Measurements from ENCODE around the gene UIMC1. TPM values are rescaled to one million over a fixed set of nuclear protein-coding genes. Genes with fewer than 3 reads are reported as not detected.
"Not testable (repeated sequence)": the region's sequence is repeated elsewhere in the genome, so short reads cannot be mapped to it uniquely, and the experiment has no call there.

Gene UIMC1
- polyA plus RNA-seq, 1 donor from 2014 or later = 37.3 TPM

DNA sequence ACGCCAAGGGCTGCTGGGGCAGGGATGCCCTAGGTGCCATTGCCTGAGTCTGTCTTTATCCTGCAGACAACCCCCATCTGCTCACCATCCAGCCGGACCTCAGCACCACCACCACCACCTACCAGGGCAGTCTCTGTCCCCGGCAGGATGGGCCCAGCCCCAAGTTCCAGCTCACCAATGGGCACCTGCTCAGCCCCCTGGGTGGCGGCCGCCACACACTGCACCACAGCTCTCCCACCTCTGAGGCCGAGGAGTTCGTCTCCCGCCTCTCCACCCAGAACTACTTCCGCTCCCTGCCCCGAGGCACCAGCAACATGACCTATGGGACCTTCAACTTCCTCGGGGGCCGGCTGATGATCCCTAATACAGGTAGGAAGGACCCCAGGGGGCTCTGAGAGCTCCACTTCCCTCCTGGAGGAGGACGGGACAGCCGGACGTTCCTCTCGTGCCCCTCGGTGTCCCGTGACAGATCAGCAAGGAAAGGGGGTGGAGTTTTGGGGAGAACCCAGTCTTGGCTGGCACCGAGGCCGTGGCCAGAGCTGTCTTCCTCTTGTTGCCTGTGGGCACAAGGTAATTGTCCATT lies 132.3 kb downstream of the UIMC1 start:
- no peaks in the 10 kb centered on the region for H3K4me1 Mint-ChIP-seq
- peaks cover 23% of the 10 kb centered on the region for H3K27me3 Mint-ChIP-seq
- peaks cover 1% of the 10 kb centered on the region for H3K36me3 Mint-ChIP-seq
- H3K9me3 Mint-ChIP-seq = peaks cover 0 to 3% (median 0%) of the 10 kb centered on the region in 3 donors
- peak overlapping the region in 1 of 3 donors; percentile 71 for H3K27ac Mint-ChIP-seq
- no peak overlapping the region for H3K4me3 Mint-ChIP-seq

- Mint-ChIP-seq H3K4me3 (no peak overlapping the region), H3K27me3 (peaks cover 21% of the 10 kb centered on the region), H3K27ac (no peak overlapping the region), H3K36me3 (peaks cover 1% of the 10 kb centered on the region), H3K9me3 (peaks cover 0 to 3% (median 0%) of the 10 kb centered on the region in 3 donors), H3K4me1 (no peaks in the 10 kb centered on the region)
Observed at GRCh38 chr5:176873541-176874172, 132.9 kb downstream of the UIMC1 start.

GRCh38 chr5:176873011-176873410 lies 133.6 kb downstream of the UIMC1 start:
- peak overlapping the region in 1 of 3 donors; percentile 10 for H3K27ac Mint-ChIP-seq
- not testable (repeated sequence) for H3K4me1 Mint-ChIP-seq, H3K36me3 Mint-ChIP-seq, H3K9me3 Mint-ChIP-seq, H3K4me3 Mint-ChIP-seq
- peaks cover 18% of the 10 kb centered on the region for H3K27me3 Mint-ChIP-seq

DNA sequence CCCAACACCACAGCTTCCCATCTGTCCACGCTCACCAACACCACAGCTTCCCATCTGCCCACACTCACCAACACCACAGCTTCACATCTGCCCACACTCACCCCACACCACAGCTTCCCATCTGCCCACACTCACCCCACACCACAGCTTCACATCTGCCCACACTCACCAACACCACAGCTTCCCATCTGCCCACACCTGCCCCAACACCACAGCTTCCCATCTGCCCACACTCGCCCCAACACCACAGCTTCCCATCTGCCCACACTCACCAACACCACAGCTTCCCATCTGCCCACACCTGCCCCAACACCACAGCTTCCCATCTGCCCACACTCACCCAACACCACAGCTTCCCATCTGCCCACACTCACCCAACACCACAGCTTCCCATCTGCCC lies 134.0 kb downstream of the UIMC1 start:
- not testable (repeated sequence) for H3K4me3 Mint-ChIP-seq, H3K9me3 Mint-ChIP-seq, H3K27ac Mint-ChIP-seq, H3K36me3 Mint-ChIP-seq, H3K4me1 Mint-ChIP-seq
- H3K27me3 Mint-ChIP-seq = peaks cover 18% of the 10 kb centered on the region

DNA sequence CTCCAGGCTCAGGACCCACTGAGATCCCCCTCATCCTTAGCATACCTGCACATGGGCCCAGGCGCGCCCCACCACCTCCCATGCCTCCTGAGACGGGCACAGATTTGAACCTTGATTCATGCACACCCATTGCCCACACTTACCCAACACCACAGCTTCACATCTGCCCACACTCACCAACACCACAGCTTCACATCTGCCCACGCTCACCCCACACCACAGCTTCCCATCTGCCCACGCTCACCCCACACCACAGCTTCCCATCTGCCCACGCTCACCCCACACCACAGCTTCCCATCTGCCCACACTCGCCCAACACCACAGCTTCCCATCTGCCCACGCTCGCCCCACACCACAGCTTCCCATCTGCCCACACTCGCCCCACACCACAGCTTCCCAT lies 135.9 kb downstream of the UIMC1 start:
- H3K4me1 Mint-ChIP-seq, H3K9me3 Mint-ChIP-seq, H3K27ac Mint-ChIP-seq, H3K36me3 Mint-ChIP-seq, H3K4me3 Mint-ChIP-seq: not testable (repeated sequence)
- peaks cover 15% of the 10 kb centered on the region for H3K27me3 Mint-ChIP-seq

DNA sequence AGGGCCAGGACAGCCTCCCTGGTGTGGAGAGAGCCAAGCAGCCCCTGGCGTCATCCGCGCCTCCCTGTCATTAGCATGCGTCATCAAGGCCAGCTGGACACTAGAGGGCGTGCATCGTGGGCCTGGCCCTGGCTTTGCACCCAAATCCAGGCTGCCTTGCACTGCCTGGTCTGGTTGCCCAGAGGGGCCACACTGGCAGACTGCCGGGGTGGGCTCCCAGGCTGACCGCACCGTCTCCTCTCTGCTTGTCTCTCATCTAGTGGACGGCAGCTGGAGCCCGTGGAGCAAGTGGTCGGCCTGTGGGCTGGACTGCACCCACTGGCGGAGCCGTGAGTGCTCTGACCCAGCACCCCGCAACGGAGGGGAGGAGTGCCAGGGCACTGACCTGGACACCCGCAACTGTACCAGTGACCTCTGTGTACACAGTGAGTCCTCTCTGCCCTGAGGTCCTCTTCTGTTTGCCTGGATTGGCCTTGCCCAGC lies 136.4 kb downstream of the UIMC1 start:
- Mint-ChIP-seq H3K27me3 (peaks cover 12% of the 10 kb centered on the region), H3K4me1 (peaks cover 0 to 1% (median 0%) of the 10 kb centered on the region in 3 donors), H3K9me3 (no peaks in the 10 kb centered on the region), H3K36me3 (peaks cover 1% of the 10 kb centered on the region), H3K4me3 (no peak overlapping the region), H3K27ac (no peak overlapping the region)

- H3K4me1 Mint-ChIP-seq = peaks cover 0 to 1% (median 0%) of the 10 kb centered on the region in 3 donors
- no peaks in the 10 kb centered on the region for H3K9me3 Mint-ChIP-seq
- no peak overlapping the region for H3K4me3 Mint-ChIP-seq
- peaks cover 1% of the 10 kb centered on the region for H3K36me3 Mint-ChIP-seq
- peaks cover 9% of the 10 kb centered on the region for H3K27me3 Mint-ChIP-seq
- no peak overlapping the region for H3K27ac Mint-ChIP-seq
Observed at GRCh38 chr5:176869501-176870109, 137.0 kb downstream of the UIMC1 start.

DNA sequence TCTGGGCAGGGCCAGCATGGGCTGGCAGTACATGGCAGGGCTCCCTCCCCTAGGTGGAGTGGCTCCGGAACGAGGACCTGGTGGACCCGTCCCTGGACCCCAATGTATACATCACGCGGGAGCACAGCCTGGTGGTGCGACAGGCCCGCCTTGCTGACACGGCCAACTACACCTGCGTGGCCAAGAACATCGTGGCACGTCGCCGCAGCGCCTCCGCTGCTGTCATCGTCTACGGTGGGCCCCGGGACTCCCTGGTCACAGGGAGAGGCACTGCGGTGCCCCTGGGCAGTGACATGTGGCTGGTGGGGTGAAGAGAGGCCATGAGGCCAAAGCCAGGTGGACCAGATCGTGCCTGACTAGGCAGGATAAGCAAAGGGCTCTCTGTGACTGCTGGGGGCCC lies 137.8 kb downstream of the UIMC1 start:
- H3K4me1 Mint-ChIP-seq = peaks cover 0 to 1% (median 0%) of the 10 kb centered on the region in 3 donors

DNA sequence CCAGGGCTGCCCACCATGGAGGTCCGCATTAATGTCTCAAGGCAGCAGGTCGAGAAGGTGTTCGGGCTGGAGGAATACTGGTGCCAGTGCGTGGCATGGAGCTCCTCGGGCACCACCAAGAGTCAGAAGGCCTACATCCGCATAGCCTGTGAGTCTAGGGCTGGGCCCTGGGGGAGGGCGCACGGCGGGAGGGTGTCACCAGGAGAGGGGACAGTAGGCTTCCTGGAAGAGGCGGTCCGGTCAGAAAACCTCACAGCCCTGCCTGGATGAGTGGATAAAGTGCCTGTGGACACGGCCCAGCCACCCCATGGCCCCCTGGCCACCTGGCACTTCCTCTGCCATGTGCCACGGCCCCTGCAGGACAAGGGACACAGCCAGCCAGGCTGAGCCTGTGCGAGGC lies 138.5 kb downstream of the UIMC1 start:
- no peaks in the 10 kb centered on the region for H3K9me3 Mint-ChIP-seq
- H3K27ac Mint-ChIP-seq = no peak overlapping the region

More for the DNA sequence above, 137.8 kb downstream of the UIMC1 start:
- peaks cover 1% of the 10 kb centered on the region for H3K36me3 Mint-ChIP-seq
- H3K4me3 Mint-ChIP-seq = no peak overlapping the region
- H3K27me3 Mint-ChIP-seq = peaks cover 17% of the 10 kb centered on the region
- no peak overlapping the region for H3K27ac Mint-ChIP-seq
- H3K9me3 Mint-ChIP-seq = no peaks in the 10 kb centered on the region

DNA sequence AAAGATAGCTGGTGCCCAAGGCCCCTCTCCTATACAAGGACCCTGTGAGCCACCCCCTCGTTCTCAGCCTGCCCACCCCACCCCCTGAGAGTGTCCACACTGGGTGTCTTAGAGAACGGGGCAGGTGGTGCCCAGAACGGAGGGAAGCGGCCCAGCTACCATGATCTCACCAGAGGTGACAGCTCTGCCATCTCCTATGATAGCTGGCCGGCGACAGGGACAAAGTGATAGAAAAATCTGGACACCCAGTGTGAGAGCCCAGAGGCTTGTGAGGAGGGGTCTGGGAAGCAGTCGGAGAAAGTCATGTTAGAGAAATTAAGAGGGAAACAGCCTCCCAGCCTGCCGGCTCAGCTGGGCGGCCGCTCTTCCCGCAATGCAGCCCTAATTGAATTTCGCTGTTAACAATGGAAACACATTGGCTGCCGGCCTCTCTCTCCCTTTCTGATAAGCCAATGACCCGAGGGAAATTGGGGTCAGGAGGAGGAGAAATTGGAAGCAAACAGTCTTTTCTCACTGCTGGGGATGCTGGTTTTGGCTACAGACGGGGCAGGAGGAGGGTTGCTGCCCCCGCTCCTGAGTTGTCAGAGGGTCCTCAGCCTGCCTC lies 139.8 kb downstream of the UIMC1 start:
- Mint-ChIP-seq H3K27me3 (peaks cover 28% of the 10 kb centered on the region), H3K27ac (no peak overlapping the region), H3K9me3 (no peaks in the 10 kb centered on the region), H3K4me3 (peak overlapping the region in 1 of 4 donors; percentile 45), H3K4me1 (peaks cover 0 to 2% (median 1%) of the 10 kb centered on the region in 3 donors), H3K36me3 (no peaks in the 10 kb centered on the region)

More for the DNA sequence above, 138.5 kb downstream of the UIMC1 start:
- Mint-ChIP-seq H3K36me3 (no peaks in the 10 kb centered on the region), H3K4me1 (peaks cover 0 to 1% (median 0%) of the 10 kb centered on the region in 3 donors), H3K4me3 (no peak overlapping the region), H3K27me3 (peaks cover 20% of the 10 kb centered on the region)

GRCh38 chr5:176865964-176866363 lies 140.6 kb downstream of the UIMC1 start:
- Mint-ChIP-seq H3K27ac (no peak overlapping the region), H3K27me3 (peaks cover 31% of the 10 kb centered on the region)

DNA sequence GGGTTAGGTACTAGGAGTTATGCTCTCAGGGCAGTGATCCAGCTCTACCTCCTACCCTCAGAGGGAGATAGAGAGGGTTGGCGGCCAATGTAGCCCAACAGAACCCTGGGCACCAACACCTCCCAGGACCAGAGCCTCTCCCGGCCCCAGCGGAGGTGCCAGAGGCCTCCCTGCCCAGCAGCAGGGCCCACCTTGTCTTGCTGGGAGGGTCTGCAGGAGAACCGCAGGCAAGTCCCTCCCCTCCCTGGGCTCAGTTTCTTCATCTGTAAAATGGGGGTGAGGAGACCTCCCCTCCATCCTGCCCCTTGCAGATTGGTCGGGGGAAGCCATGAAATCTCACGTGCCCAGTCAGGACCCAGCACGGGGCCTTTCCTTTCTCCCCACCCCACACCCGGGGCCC lies 141.8 kb downstream of the UIMC1 start:
- H3K27ac Mint-ChIP-seq = no peak overlapping the region
- H3K27me3 Mint-ChIP-seq = peaks cover 36% of the 10 kb centered on the region
- H3K9me3 Mint-ChIP-seq = no peaks in the 10 kb centered on the region
- no peaks in the 10 kb centered on the region for H3K36me3 Mint-ChIP-seq
- peaks cover 0 to 2% (median 1%) of the 10 kb centered on the region in 3 donors for H3K4me1 Mint-ChIP-seq
- no peak overlapping the region for H3K4me3 Mint-ChIP-seq

More at GRCh38 chr5:176865964-176866363, 140.6 kb downstream of the UIMC1 start:
- H3K4me3 Mint-ChIP-seq = no peak overlapping the region
- no peaks in the 10 kb centered on the region for H3K9me3 Mint-ChIP-seq
- peaks cover 0 to 2% (median 1%) of the 10 kb centered on the region in 3 donors for H3K4me1 Mint-ChIP-seq
- H3K36me3 Mint-ChIP-seq = no peaks in the 10 kb centered on the region

GRCh38 chr5:176863765-176864098 lies 142.8 kb downstream of the UIMC1 start:
- Mint-ChIP-seq H3K4me3 (no peak overlapping the region), H3K9me3 (no peaks in the 10 kb centered on the region), H3K4me1 (peaks cover 0 to 2% (median 1%) of the 10 kb centered on the region in 3 donors), H3K27ac (no peak overlapping the region), H3K36me3 (no peaks in the 10 kb centered on the region), H3K27me3 (peaks cover 36% of the 10 kb centered on the region)

- peaks cover 39% of the 10 kb centered on the region for H3K27me3 Mint-ChIP-seq
- no peak overlapping the region for H3K27ac Mint-ChIP-seq
- H3K4me1 Mint-ChIP-seq = peaks cover 0 to 2% (median 1%) of the 10 kb centered on the region in 3 donors
- H3K4me3 Mint-ChIP-seq = no peak overlapping the region
- H3K36me3 Mint-ChIP-seq = no peaks in the 10 kb centered on the region
- peaks cover 0 to 4% (median 0%) of the 10 kb centered on the region in 3 donors for H3K9me3 Mint-ChIP-seq
Observed at GRCh38 chr5:176863041-176863764, 143.4 kb downstream of the UIMC1 start.

All from IgD-negative memory B cell (primary cell).